Stimulated activated CD4-positive, alpha-beta T cell treated with anti-CD3 and anti-CD28 coated beads, Interleukin-1b, Interleukin-23, amount 100 ng/mL, for 24 hours (primary cell): Measurements from ENCODE around the gene PUS1.

Source experiments
- DNase-seq, 4 experiments: peaks; one replicate each; pipeline ENCODE4 v3.0.0-alpha.2; 2020; ENCODE audit warnings: low read depth in 4 of 4, low spot score in 1 of 4

The PUS1 gene

GRCh38 chr12:131990066-131990979 is 61.2 kb downstream of the PUS1 start:
- no peak for DNase-seq

- DNase-seq, result no peak
These were observed 61.9 kb downstream of the PUS1 start for GRCh38 chr12:131990980-131991305.

GRCh38 chr12:131991816-131992430 is 62.8 kb downstream of the PUS1 start:
- DNase-seq, result no peak

GRCh38 chr12:131994589-131994988 is 65.5 kb downstream of the PUS1 start:
- DNase-seq, result no peak
